CD14-positive monocyte (primary cell): ENCODE data around the gene ZNF136. TPM values are rescaled to one million over a fixed set of nuclear protein-coding genes. Genes with fewer than 3 reads are reported as not detected.
A peak's percentile ranks its signal among the peaks of the same experiment; 100 is the strongest.

Experiments used
- DNase-seq, 3 donors: peaks; one replicate each; pipeline ENCODE4 v3.0.0-alpha.2; 2011 to 2022
- H2AFZ ChIP-seq: 2 replicates; pipeline ENCODE4 v1.6.0; 2012; ENCODE audit warnings: mild to moderate bottlenecking, low read depth, low read length, inconsistent platforms; ENCODE audit not compliant: insufficient read depth, poor library complexity, severe bottlenecking
- H3K27ac ChIP-seq, 2 donors: 1 replicate in 1 of 2; 2 replicates in 1 of 2; pipeline ENCODE4 v1.5.1; 2012 to 2013; ENCODE audit warnings: low read length in 2 of 2, control low read depth in 1 of 2, inconsistent platforms in 1 of 2, low read depth in 1 of 2, mild to moderate bottlenecking in 1 of 2
- H3K27me3 ChIP-seq, 2 donors: one replicate each; pipeline versions ENCODE4 v1.6.0 to v1.6.1; 2011 to 2013; ENCODE audit warnings: low read length in 2 of 2; ENCODE audit not compliant: control insufficient read depth in 2 of 2, insufficient read depth in 2 of 2
- H3K36me3 ChIP-seq, 2 donors: replicated peaks in 1 of 2; 1 replicate in 1 of 2; 2 replicates in 1 of 2; pipeline versions ENCODE4 v1.5.1 to v1.6.1; 2012 to 2013; ENCODE audit warnings: low read length in 2 of 2, control low read depth in 1 of 2, inconsistent platforms in 1 of 2, mild to moderate bottlenecking in 1 of 2; ENCODE audit not compliant: insufficient read depth in 2 of 2, control insufficient read depth in 1 of 2
- H3K4me1 ChIP-seq, 2 donors: 1 replicate in 1 of 2; 2 replicates in 1 of 2; pipeline versions ENCODE4 v1.5.1 to v1.6.1; 2012 to 2013; ENCODE audit warnings: low read length in 2 of 2, control low read depth in 1 of 2, inconsistent platforms in 1 of 2, mild to moderate bottlenecking in 1 of 2, moderate library complexity in 1 of 2; ENCODE audit not compliant: insufficient read depth in 2 of 2, control insufficient read depth in 1 of 2
- H3K4me2 ChIP-seq: replicated peaks from 2 replicates; pipeline ENCODE3; 2012; ENCODE audit warnings: low read length, moderate library complexity, mild to moderate bottlenecking; ENCODE audit not compliant: poor library complexity, severe bottlenecking; ENCODE audit errors: extremely low read depth
- H3K4me3 ChIP-seq, 3 experiments: fragments of 200-600 bp in 1 of 3; sonication (generic) in 1 of 3; replicated peaks in 1 of 3; 1 replicate in 2 of 3; 2 replicates in 1 of 3; pipeline ENCODE4 v1.5.1; 2011 to 2013; ENCODE audit warnings: low read length in 3 of 3, mild to moderate bottlenecking in 3 of 3, control low read depth in 2 of 3, low read depth in 2 of 3, inconsistent platforms in 1 of 3, moderate library complexity in 1 of 3
- H3K79me2 ChIP-seq: 2 replicates; pipeline ENCODE4 v1.6.0; 2012; ENCODE audit warnings: mild to moderate bottlenecking, control low read depth, inconsistent platforms, low read length, moderate library complexity; ENCODE audit not compliant: insufficient read depth
- H3K9ac ChIP-seq: 2 replicates; pipeline ENCODE4 v1.6.0; 2017; ENCODE audit warnings: low read length, mild to moderate bottlenecking; ENCODE audit not compliant: insufficient read depth, poor library complexity, severe bottlenecking
- H3K9me3 ChIP-seq, 2 donors: replicated peaks in 1 of 2; 1 replicate in 1 of 2; 2 replicates in 1 of 2; pipeline versions ENCODE4 v1.5.1 to v1.6.1; 2012 to 2013; ENCODE audit warnings: low read length in 2 of 2, control low read depth in 1 of 2; ENCODE audit not compliant: control insufficient read depth in 1 of 2, insufficient read depth in 1 of 2
- H4K20me1 ChIP-seq: 2 replicates; pipeline ENCODE4 v1.6.0; 2012; ENCODE audit warnings: mild to moderate bottlenecking, low read length, control low read depth, moderate library complexity; ENCODE audit not compliant: insufficient read depth
- H3K27ac Mint-ChIP-seq, 7 donors: one replicate each; pipeline ENCODE4 v1.8.0; 2020; ENCODE audit warnings: mild to moderate bottlenecking in 7 of 7, mixed read lengths in 7 of 7, moderate library complexity in 6 of 7, inconsistent platforms in 2 of 7
- H3K27me3 Mint-ChIP-seq, 3 donors: one replicate each; pipeline ENCODE4 v1.8.0; 2021 to 2022; ENCODE audit warnings: low read depth in 3 of 3, mild to moderate bottlenecking in 3 of 3, mixed read lengths in 3 of 3, moderate library complexity in 3 of 3, inconsistent platforms in 1 of 3
- H3K36me3 Mint-ChIP-seq, 2 donors: one replicate each; pipeline ENCODE4 v1.8.0; 2020; ENCODE audit warnings: mixed read lengths in 2 of 2, inconsistent platforms in 1 of 2, mild to moderate bottlenecking in 1 of 2
- H3K4me1 Mint-ChIP-seq: one replicate; pipeline ENCODE4 v1.8.0; 2020; ENCODE audit warnings: mild to moderate bottlenecking, mixed read lengths
- H3K4me3 Mint-ChIP-seq, 2 donors: one replicate each; pipeline ENCODE4 v1.8.0; 2020; ENCODE audit warnings: mild to moderate bottlenecking in 2 of 2, mixed read lengths in 2 of 2, moderate library complexity in 1 of 2
- H3K9me3 Mint-ChIP-seq, 7 donors: one replicate each; pipeline ENCODE4 v1.8.0; 2020 to 2022; ENCODE audit warnings: mixed read lengths in 7 of 7, mild to moderate bottlenecking in 6 of 7, moderate library complexity in 6 of 7, inconsistent platforms in 2 of 7
- CTCF ChIP-seq: fragments of 200-600 bp; IDR thresholded peaks from one replicate; pipeline ENCODE4 v1.8.0; 2022; ENCODE audit warnings: antibody characterized with exemption, mild to moderate bottlenecking
- WGBS: methylation state at CpG from one replicate; pipeline ENCODE4 v1.1.5; 2013; ENCODE audit warnings: missing lambda C conversion rate; ENCODE audit not compliant: insufficient coverage; 5-methylcytosine and 5-hydroxymethylcytosine counted together
- intact Hi-C, 2 donors: fragments of 100-400 bp; cut with micrococcal nuclease; formaldehyde crosslinking; loops; one replicate each; pipeline versions ENCODE4 v1.15.0 to v1.15.1; 2023
- polyA plus RNA-seq, 3 donors: library from polyadenylated mRNA; depleted of rRNA in 1 of 3; unstranded in 2 of 3; stranded (reverse) in 1 of 3; fragments of 300-500 nt in 2 of 3; fragments of >200 nt in 1 of 3; fragmentation: Illumina TruSeq in 2 of 3; gene quantifications; 1 replicate in 2 of 3; 2 replicates in 1 of 3; pipeline ENCODE4 v1.2.3, GENCODE V29; 2012 to 2021

Gene ZNF136
- polyA plus RNA-seq, 3 donors = 3.4 to 6.4 (median 5.8) TPM

- H3K27ac ChIP-seq = peak overlapping the region in 1 of 2 donors; percentile 46
- peaks cover 5 to 16% of the 10 kb centered on the region in 2 donors for H3K36me3 Mint-ChIP-seq
- no peak for TF ChIP-seq CTCF
Measured at GRCh38 chr19:12155324-12155860, 7.5 kb upstream of the ZNF136 start.

GRCh38 chr19:12156223-12157058, 6.5 kb upstream of the ZNF136 start, which contains the start of gene ZNF625:
Gene ZNF625, minus strand, starts transcription at chr19:12156734. Its CDS starts 176 bp downstream, at chr19:12156558.
- H3K36me3 Mint-ChIP-seq = peaks cover 2 to 8% of the 10 kb centered on the region in 2 donors
- H3K9ac ChIP-seq = peak within 1 kb of the TSS; percentile 81

More at GRCh38 chr19:12155324-12155860, 7.5 kb upstream of the ZNF136 start:
- peak overlapping the region; percentile 81 for H3K9ac ChIP-seq
- peak overlapping the region; percentile 63 to 87 (median 75) for H3K4me3 ChIP-seq
- Mint-ChIP-seq H3K9me3 (peaks cover under 1 to 25% (median 16%) of the 10 kb centered on the region in 7 donors), H3K4me3 (peak overlapping the region; percentile 87 to 92), H3K4me1 (peaks cover 20% of the 10 kb centered on the region), H3K27me3 (peaks cover 2 to 16% (median 10%) of the 10 kb centered on the region in 3 donors), H3K27ac (peak overlapping the region in 2 of 7 donors; percentile 9 to 29)
- no peak for DNase-seq
- peaks cover 0 to 4% of the 10 kb centered on the region in 2 donors for H3K27me3 ChIP-seq
- no peaks in the 10 kb centered on the region for H3K36me3 ChIP-seq
- peak overlapping the region; percentile 89 for H3K4me2 ChIP-seq
- H4K20me1 ChIP-seq = no peaks in the 10 kb centered on the region
- H3K9me3 ChIP-seq = peaks cover 5 to 8% of the 10 kb centered on the region in 2 donors
- peaks cover 12 to 18% of the 10 kb centered on the region in 2 donors for H3K4me1 ChIP-seq
- H2AFZ ChIP-seq = peak overlapping the region; percentile 95
- 11% methylated on average over 9 of the region's 11 CpGs for WGBS
- intact Hi-C loops = no loop called here
- peaks cover 3% of the 10 kb centered on the region for H3K79me2 ChIP-seq

More at GRCh38 chr19:12156223-12157058, 6.5 kb upstream of the ZNF136 start, which contains the start of gene ZNF625:
- Mint-ChIP-seq H3K4me3 (peak within 1 kb of the TSS; percentile 87 to 92), H3K9me3 (peaks cover 3 to 30% (median 14%) of the 10 kb centered on the region in 7 donors), H3K27me3 (peaks cover 2 to 18% (median 10%) of the 10 kb centered on the region in 3 donors), H3K4me1 (peaks cover 20% of the 10 kb centered on the region), H3K27ac (peak within 1 kb of the TSS in 4 of 7 donors; percentile 5 to 69 (median 56))
- peak in 1 of 3 donors; percentile 12 for DNase-seq
- Histone ChIP-seq H3K4me2 (peak within 1 kb of the TSS; percentile 89), H3K4me3 (peak within 1 kb of the TSS; percentile 63 to 87 (median 75)), H3K79me2 (peaks cover 3% of the 10 kb centered on the region), H3K36me3 (no peaks in the 10 kb centered on the region), H3K27ac (peak within 1 kb of the TSS in 1 of 2 donors; percentile 46), H3K27me3 (peaks cover 0 to 4% of the 10 kb centered on the region in 2 donors), H4K20me1 (no peaks in the 10 kb centered on the region), H3K4me1 (peaks cover 12 to 18% of the 10 kb centered on the region in 2 donors), H2AFZ (peak within 1 kb of the TSS; percentile 95), H3K9me3 (peaks cover 5 to 8% of the 10 kb centered on the region in 2 donors)
- intact Hi-C loops = no loop called here
- under 1% methylated on average over 57 of the region's 58 CpGs for WGBS
- TF ChIP-seq CTCF = no peak
